NB4 (cell line): ENCODE results near the gene KCNQ2.

Experiments used
- CTCF ChIP-seq: IDR thresholded peaks from one replicate; pipeline ENCODE4 v1.5.1; 2012; ENCODE audit warnings: low read depth, low read length
- MAX ChIP-seq: IDR thresholded peaks from 2 replicates; pipeline ENCODE4 v1.6.1; 2011; ENCODE audit warnings: low read depth, low read length
- MYC ChIP-seq: IDR thresholded peaks from 2 replicates; pipeline ENCODE4 v1.6.1; 2011; ENCODE audit warnings: low read depth, low read length
- POLR2A ChIP-seq: IDR thresholded peaks from 2 replicates; pipeline ENCODE4 v1.6.1; 2011; ENCODE audit warnings: mild to moderate bottlenecking; ENCODE audit not compliant: insufficient read length; ENCODE audit errors: extremely low read depth

DNA sequence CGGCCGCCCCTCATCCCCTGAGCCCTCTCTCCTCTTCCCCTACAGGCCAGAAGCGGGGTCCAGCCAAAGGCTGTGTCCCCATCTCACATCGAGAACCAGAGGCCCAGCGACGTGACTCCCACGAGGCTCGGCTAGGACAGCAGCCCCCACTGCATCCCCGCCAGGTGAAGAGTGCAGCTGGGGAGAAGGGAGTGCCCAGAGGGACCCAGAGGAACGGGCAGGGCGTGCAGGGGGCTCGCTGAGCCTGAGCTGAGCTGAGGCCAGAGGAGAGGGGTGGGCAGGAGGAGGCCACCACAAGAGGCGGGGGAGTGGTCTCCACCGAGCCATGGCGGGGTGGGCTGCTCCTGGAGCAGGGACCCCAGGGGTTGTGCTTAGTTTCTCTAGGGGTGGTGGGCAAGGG lies 32.6 kb downstream of the KCNQ2 start:
- TF ChIP-seq CTCF (no peak), POLR2A (no peak), MYC (no peak), MAX (no peak)
